Limb (tissue), 2 donors: ENCODE measurements around the gene ARID3A.

Experiments used
- DNase-seq, 2 donors: peaks; one replicate each; pipeline ENCODE4 v3.0.0-alpha.2; 2016; ENCODE audit errors: extremely low spot score in 2 of 2

ARID3A gene

DNA sequence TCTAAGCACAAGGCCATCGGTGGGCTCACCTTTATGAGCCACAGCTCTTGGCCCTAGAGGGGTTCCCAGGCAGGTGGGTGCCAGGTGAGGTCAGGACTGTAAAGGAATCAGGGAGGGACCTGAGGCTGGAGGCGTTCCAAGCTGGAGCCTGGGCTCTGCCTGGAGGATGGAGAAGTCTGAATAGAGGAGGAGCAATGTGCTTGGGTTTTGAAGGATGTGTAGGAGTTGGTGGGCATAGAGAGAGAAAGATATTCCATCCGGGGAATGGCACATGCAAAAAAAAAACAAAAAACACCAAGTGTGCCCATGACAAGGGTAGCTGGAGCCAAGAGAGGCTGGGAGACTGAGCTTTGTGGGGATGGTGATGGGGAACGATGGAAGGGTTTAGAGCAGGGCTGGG, 76.8 kb downstream of the ARID3A start:
- no peak for DNase-seq

DNA sequence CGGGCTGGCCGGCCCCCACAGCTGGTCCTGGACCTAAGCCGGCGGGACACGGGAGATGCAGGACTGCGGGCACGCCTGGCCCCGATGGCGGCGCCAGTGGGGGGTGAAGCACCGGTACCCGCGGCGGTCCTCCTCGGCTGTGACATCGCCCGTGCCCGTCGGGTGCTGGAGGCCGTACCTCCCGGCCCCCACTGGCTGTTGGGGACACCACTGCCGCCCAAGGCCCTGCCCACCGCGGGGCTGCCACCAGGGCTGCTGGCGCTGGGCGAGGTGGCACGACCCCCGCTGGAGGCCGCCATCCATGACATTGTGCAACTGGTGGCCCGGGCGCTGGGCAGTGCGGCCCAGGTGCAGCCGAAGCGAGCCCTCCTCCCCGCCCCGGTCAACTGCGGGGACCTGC, 77.4 kb downstream of the ARID3A start:
- no peak for DNase-seq

DNA sequence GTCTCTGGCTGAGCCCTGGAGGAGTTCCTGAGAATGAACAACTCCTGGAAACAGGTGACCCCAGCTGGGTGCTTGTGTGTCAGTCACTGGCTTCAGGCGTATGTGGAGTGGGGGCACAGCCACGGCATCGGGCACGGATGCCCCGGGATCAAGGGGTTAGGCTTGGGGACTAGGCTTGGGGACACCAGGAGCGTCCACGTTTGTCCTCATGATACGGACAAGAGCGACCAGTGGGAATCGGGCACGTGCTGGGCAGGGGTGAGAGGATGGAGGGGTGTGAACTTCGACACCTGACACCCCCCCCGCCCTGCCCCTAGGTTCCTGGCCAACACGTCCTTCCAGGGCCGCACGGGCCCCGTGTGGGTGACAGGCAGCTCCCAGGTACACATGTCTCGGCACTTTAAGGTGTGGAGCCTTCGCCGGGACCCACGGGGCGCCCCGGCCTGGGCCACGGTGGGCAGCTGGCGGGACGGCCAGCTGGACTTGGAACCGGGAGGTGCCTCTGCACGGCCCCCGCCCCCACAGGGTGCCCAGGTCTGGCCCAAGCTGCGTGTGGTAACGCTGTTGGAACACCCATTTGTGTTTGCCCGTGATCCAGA, 78.5 kb downstream of the ARID3A start:
- no peak for DNase-seq

DNA sequence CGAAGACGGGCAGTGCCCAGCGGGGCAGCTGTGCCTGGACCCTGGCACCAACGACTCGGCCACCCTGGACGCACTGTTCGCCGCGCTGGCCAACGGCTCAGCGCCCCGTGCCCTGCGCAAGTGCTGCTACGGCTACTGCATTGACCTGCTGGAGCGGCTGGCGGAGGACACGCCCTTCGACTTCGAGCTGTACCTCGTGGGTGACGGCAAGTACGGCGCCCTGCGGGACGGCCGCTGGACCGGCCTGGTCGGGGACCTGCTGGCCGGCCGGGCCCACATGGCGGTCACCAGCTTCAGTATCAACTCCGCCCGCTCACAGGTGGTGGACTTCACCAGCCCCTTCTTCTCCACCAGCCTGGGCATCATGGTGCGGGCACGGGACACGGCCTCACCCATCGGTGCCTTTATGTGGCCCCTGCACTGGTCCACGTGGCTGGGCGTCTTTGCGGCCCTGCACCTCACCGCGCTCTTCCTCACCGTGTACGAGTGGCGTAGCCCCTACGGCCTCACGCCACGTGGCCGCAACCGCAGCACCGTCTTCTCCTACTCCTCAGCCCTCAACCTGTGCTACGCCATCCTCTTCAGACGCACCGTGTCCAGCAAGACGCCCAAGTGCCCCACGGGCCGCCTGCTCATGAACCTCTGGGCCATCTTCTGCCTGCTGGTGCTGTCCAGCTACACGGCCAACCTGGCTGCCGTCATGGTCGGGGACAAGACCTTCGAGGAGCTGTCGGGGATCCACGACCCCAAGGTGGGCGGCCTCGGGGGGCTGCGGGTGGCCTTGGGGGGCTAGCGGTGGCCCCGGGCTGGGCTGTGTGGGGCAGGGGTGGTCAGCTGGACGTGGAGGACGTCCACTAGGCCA, 79.2 kb downstream of the ARID3A start:
- DNase-seq = no peak

DNA sequence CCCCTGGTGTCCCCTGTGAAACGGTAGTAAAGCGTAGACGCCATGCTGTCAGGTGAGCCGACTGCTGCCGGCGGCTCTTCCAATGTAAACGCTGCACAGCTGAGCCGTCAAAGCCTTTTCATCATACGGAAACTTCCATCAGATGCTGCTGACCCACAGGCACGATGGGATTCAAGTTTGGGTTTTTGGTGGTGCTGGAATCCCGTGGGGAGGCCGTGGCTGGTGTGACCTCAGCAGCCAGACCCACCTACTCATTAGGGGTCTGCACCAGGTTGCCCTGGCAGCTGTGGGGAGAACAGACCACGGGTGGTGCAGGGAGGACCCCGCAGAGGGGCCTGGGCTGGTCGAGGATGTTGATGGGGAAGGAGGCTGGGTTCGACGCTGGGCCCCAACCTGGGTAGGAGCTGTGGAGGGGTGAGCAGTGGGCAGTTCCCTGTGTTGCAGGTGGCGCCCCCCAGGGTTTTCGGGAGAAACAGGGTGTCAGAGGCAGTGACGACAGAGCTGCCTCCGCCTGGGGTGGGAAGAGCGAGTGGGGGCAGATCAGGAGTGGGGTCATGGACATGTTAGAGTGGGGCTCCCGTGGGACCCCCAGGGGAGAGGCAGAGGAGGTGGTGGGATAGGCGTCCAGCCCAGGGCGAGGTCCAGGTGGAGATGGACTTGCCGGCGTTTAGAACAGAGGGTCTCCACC, 81.0 kb downstream of the ARID3A start:
- DNase-seq = no peak

DNA sequence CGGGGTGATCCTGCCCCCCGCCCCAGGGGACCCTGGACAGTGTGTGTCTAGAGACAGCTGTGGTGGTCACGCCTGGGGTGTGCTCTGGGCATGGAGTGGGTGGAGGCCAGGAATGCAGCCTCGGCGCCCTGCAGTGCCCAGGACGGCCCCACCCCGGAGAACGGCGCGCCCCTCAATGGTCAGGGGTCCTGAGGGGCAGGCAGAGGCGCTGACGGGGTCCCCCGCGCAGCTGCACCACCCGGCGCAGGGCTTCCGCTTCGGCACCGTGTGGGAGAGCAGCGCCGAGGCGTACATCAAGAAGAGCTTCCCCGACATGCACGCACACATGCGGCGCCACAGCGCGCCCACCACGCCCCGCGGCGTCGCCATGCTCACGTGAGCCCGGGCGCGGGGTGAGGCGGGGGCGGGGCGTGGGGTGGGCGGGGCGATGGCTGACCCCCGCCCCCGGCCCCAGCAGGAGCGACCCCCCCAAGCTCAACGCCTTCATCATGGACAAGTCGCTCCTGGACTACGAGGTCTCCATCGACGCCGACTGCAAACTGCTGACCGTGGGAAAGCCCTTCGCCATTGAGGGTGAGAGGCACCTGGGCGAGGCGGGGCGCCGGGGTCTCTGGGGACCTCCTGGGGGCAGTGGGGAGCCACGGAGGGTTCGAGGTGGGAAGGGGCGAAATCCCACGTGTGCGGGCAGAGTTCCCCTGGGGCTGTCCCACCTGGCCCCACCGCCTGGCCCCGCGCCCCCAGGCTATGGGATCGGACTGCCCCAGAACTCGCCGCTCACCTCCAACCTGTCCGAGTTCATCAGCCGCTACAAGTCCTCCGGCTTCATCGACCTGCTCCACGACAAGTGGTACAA, 81.8 kb downstream of the ARID3A start:
- DNase-seq = no peak

DNA sequence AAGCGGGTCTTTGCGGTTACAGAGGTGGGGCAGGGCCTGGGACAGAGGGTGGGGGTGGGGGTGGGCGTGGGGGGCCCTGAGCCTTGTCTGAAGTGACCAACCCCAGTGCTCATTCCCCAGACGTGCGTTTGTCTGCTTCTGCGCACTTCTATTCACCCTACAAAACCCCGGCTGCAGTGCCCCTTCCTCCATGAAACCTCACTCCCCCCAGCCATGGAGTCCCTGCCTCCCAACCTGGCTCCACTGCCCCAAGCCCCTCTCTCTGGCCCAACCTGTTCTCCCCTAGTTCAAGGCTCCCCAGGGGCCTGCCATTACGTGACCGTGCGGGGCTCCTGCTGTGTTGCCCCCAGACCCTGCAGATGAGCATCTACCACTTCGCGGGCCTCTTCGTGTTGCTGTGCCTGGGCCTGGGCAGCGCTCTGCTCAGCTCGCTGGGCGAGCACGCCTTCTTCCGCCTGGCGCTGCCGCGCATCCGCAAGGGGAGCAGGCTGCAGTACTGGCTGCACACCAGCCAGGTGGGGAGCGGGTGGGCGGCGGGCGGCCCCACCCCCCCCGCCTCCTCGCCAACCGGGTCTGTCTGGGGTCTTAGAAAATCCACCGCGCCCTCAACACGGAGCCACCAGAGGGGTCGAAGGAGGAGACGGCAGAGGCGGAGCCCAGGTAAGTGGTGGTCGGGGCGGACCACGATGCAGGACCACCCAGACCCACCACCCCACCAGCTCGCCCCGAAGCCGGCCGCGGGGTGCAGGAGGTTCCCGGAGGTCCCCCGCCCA, 82.6 kb downstream of the ARID3A start:
- DNase-seq = no peak

DNA sequence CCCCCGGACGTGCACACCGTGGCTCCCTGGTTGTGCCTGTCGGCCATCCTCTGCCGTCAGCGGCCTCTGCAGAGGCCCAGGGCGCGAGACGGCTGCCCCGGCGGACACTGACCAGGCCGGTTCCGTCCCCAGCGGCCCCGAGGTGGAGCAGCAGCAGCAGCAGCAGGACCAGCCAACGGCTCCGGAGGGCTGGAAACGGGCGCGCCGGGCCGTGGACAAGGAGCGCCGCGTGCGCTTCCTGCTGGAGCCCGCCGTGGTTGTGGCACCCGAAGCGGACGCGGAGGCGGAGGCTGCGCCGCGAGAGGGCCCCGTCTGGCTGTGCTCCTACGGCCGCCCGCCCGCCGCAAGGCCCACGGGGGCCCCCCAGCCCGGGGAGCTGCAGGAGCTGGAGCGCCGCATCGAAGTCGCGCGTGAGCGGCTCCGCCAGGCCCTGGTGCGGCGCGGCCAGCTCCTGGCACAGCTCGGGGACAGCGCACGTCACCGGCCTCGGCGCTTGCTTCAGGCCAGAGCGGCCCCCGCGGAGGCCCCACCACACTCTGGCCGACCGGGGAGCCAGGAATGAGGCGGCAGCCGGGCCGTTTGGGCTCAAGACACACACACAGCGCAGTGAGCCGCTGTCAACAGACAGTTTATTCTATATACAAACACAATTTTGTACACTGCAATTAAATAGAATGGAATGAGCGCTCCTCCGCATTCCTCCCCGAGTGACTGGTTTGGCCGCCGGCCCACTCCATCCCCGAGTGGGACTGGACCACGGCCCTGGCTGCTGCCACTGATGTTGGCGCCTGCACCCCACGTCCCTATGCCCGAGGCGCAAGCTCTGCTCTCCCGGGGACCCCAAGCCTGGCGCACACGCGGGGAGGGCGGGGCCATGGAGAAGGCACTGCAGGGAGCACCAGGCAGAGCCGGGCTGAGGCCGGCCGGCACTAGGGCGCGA, 83.5 kb downstream of the ARID3A start:
- DNase-seq = no peak

DNA sequence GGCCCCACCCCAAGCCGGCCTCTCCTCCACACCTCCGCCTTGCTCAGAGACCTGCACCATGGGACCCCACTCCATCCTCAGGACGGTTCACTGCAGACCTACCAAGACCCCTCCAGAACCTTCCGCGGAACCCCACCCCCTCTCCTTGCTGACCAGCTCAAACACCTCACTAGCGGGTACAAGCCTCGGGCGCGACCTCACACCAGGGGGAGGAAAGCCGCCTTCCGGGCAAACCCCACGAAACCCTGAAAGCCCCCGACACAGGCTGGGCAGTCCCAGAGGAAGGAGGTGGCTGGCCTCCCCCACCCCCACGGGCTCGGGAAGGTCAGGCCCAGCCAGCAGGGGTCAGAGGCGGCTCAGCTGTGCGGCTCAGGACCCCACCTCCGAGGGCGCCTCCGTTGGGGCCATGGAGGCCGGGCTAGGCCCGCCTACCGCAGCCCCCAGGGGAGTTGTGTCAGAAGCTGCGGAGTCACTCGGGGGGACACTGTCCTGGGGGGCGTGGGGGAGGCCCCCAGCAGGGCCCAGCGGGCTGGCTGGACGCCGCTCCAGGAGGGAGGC, 84.2 kb downstream of the ARID3A start:
- DNase-seq = no peak

DNA sequence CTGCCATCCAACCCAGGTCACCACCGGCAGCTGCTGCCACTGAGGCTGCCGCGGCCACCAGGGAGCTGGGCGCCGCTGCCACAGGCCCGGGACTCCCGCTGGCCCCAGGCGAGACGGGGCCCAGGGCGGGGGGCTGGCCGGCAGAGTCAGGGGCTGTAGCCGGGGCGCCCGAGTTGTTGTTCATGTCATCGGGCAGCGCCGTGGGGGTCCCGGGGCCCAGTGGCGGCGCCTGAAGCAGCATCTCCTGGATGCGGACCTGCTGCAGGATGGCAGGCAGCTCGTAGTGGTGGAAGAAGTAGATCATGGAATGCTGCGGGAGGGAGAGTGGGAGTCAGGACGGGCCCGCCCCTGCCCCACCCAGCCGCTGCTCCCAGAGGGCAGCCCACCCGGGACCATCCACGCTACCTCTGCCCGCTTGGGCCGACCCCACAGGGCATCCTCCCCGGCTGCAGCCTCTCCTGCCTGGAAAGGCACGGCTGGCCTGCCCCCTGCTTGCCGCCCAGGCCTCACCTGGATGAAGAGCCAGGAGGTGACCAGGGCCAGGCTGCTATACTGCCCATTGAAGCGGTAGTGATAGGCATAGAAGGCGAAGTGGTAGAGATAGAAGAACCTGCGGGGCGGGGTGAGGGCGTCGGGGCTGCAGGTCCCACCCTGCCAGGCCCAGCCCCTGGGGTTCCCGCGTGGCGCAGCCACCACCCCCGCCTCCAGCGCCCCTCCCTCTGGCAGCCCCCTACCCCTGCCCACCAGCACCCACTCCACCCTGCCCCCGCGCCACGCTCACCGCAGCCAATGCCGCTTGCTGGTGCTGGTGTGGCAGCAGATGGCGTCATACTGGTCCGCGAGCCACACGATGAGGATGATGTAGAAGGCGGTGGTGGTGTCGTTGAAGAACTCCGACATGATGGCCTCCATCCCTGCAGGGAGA, 85.0 kb downstream of the ARID3A start:
- no peak for DNase-seq

DNA sequence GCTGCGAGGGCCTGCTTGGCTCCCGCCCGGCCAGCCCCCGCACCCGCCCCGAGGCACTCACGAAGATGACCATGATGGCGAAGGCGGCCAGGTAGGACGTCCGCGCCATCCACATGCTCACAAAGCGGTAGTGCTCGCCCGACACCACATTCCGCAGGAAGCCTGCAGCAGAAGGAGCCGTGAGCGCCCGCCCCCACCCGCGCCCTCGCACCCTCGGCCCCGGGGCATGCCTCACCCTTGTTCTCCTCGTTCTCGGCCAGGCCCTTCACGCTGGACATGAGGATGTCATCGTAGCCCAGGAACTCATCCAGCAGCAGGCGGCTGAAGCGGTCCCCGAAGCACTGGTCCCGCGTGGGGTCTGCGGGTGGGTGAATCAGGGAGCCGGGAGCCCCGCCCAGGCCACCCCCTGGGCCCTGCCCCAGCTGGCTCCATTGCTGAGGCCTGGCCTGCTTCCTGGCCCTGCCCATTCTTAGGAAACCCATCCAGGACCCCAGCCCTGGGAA, 86.0 kb downstream of the ARID3A start:
- DNase-seq = no peak

DNA sequence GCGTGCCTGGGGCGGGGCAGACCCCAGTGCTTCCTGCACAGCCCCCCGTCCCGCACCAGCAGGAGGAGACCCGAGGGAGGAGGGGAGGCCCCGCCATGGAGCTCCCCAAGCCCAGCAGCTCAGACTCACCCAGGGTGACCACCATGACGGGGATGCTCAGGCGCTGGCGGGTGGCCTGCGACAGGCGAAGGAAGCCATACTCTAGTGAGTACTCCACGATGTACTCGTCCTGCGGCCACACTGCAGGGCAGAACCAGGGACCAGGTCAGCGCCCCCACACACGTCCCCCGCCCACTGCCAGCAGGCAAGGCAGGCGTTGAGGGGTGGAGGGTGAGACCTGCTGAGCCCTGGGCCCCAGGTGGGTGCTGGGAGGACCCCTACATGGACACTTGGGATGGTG, 86.5 kb downstream of the ARID3A start:
- DNase-seq = no peak

DNA sequence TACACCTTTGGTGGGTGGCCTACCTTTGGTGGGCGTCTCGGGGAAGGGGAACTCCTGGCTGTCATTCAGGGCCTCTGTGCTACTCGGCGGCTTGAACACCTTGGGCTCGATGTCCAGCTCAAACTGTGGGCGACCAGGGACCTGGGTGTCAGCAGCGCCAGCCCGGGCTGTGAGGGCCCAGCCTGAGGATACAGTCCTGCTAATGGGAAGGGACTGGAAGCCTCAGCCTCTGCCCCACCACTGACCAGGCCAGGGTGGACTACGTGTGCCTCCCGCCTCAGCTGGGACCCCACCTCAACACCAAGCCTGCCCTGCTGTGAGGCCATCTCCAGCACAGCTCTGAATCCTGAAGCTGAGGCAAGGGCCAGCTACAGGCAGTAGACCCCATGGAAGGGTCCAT, 87.4 kb downstream of the ARID3A start:
- DNase-seq = no peak

DNA sequence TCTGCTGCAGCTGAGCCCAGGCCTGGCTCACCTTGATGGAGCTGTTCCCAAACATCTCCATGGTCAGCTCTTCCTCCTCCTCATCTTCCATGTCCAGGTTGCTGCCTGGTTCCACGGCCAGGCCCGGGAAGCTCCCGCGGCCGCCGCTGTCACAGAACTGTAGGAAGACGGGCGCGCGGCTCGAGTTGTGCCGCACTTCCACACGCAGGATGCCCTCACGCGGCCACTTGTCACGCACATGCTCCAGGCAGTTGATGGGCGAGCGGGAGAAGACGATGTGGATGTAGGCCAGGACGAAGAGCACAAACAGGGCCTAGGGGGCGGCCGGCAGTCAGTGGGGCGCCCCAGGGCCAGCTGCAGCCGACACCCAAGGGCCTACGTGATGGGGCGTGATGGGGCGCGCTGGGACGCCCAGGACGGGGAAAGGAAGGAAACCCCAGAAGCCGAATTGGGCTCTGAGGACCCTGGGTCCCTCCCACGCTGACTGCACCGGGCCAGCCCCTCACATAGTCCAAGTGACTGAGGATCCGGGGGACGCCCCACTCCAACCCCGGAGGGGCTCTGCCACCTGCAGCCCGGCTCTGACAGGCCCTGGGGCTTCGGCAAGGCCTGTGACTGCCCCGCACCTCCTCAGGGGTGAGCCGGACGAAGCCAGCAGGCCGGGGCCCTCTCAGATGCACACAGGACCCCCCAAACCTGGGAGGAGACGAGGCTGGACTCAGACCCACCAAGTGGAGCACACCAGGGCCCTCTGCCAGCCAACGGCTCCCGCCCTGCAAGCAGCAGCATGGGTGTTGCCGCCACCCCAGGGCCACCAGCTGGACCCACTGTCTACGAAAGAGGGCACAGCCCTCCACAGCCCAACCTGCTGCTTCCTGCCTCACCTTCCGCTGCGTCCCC, 88.6 kb downstream of the ARID3A start:
- no peak for DNase-seq

DNA sequence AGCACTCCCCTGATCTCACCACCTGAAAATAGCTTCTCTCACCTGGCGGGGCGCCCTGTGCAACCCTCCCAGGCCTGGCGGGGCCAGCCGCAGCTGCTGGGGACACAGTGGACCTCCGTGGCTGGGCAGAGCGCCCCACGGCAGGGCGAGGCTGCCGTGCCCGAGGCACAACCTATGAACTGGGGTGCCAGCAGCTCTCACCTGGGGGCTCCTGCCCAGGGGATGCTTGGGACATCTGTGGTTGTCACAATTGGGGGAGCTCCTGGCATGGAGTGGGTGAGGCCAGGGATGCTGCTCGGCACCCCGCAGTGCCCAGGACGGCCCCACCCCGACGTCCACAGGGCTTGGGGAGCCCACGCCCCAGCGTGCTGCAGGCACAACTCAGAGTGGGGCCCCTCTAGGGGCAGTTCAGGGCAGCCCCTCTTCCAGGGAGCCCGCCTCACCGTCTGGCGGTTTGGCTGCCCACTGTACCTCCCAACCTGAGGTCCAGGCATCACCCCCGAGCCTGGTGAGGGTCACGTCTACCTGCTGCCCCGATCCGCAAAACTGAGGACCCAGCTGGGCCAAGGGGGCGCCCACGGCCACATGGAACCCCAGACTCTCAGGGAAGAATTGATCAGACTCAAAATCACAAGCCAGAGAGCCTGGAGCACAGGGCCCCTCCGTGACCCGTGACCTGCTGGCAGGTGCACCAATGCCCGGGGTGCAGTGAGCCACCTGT, 89.4 kb downstream of the ARID3A start:
- no peak for DNase-seq
